Activated CD8-positive, alpha-beta memory T cell treated with anti-CD3 and anti-CD28 coated beads for 1 hour (primary cell): ENCODE data around the gene AKR7A2.
A peak's percentile ranks its signal among the peaks of the same experiment; 100 is the strongest.

Experiments
- DNase-seq, 2 donors: peaks; one replicate each; pipeline ENCODE4 v3.0.0-alpha.2; 2020; ENCODE audit warnings: low read depth in 1 of 2; ENCODE audit errors: extremely low read depth in 1 of 2

Gene AKR7A2

DNA sequence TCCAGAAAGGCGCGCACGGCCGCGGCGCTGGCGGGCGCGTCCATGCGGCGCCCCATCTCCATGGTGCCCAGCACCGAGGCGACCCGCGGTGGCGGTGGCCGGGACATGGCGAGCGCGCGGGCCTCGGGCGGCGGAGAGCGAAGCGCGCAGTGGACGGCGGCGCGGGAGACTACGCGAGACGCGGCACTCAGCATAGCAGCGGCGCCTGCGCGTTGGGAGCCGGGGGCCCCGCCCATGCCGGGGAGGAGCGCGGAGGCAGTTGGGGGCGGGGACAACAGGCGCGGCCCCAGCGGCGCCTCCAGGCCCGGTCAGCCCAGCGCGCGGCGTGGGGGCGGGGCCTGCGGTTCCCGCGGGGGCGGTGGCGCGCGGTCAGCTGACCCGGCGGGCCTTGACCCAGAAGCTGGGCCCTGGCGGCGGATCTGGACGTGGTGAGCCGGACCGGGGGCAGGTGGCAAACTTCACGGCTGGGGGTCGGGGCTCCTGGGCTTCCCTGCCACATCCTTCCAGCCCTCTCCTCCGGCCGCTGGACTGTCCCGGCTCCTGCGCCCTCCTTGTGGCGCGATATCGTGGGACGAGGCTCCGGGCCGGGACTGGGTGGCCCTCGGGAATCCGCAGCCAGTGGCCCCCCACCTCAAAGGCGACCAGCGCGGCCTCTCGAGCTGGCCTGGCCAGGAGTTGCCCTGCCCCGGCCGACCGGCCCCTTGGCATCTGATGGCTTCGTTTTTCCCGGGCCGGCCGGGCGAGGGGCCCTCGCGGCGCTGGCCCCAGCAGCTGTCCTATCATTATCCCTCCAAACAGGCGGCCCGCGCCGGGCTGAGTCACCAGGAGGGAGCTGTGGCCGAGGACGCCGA, at the start of gene AKR7A2, which contains the start of gene SLC66A1:
AKR7A2 (minus strand) TSS at position 214 of the 851 bp plus-strand sequence; CDS start at position 194, 20 bp downstream.
SLC66A1 (plus strand) TSS at position 396 of the 851 bp plus-strand sequence. CDS start 5,352 bp downstream, outside the sequence.
- DNase-seq, result peak; percentile 60 to 86

DNA sequence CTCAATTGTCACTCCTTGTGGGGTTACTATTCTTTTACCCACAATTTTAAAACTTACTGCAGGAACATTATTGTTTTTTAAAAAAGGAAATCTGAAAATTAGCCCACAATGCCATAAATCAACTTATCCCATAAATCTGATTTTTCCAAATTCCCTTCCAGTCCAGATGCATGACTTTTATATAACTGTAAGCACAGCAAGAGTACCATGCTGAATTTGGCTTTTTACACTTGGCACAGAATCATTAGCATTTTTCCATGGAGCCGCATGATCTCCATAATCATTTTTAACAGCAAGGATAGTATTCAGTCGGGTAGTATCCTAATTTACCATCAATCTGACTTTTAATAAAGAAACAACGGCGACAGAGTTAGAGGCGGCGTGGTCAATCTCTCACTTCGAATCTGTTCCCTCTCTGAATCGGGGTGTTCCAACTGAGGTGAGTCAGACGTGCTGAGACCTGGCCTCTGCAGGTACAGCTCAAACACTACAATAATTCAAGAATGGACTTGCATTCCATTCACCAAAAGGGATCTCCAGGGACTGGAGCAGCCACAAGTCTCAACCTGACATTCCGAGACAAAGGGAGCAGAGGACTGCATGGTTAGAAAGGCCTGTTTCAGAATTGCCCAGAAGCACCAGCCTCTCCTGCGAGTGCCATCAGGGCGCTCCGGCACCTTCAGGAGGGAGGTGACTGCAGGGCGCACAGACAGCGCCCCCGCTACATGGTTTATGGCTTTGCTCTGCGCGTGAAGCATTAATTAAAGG, 49.1 kb upstream of the AKR7A2 start:
- DNase-seq, result no peak

DNA sequence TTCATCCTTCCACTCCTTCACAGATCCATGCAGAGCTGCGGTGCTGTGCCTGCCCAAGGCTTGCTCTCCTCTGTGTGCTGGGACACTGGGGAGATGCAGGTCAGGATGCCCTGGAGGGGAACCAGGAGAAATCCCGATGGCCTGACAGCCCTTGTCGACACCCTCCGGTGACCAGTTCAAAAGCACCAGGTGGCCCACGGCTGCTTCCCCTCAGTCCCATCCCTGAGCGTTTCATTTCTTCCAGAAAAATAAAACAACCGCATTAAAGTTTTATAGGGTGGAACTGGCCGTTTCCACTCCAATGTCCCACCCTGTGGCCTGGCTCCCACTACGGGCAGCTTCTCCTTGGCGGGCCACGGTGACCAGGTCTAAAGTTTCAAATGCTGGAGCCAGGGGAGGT, 48.5 kb upstream of the AKR7A2 start:
- DNase-seq, result no peak

DNA sequence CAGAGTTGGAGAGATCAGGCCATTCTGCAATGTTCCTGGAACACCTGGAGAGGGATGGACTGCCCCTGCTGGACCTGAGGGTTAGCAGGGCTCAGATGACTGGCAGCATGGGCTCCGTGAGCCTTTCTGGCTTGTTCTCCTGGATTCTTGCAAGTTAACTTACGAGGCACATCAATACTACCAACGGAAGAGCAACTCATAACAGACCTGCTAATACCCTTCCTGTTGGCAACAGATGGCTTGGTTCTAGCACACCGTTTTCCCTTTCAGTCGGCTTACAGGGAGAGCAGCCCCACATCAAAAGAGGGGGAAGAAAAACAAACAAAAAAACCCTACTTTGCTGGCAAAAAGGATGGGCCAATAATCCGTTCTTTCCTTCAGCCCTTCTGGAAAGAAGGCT, 48.1 kb upstream of the AKR7A2 start:
- no peak for DNase-seq

DNA sequence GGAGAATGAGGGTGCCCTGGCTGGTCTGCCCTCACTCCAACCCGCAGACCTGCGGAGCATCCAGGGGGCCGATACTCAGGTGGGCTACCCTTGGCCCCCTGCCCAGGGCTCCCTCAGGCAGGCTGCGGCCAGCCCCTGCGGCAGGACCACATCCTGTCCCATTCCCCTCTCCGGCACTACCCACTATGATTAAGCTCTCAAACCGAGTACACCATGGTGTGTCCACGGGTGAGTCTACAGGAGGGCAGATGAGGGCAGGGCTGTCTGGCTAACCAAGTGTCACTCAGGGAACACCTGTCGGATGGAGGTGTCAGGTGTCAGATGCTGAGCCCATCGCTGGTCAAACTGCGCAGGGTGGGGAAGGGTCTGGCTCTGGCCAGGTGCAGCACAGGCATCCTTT, 47.4 kb upstream of the AKR7A2 start:
- DNase-seq, result no peak

DNA sequence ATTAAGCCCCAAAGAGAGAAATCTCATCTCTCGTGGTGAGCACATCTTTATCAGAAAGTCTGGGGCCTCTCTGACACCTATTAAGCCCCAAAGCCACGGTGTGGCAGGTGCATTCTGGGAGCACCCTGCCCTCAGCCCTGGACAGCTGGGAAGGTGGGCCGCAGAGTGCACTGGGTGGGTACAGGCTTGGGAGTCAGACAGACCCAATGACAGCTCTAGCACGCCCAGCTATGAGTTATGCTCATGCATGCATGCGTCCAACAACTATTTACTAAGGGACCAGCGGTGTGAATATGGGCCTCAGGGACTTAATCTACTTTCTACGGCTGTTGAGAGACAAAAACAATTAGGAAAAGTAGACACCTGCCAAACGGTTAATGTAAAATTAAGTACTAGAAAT, 46.8 kb upstream of the AKR7A2 start:
- DNase-seq, result no peak

DNA sequence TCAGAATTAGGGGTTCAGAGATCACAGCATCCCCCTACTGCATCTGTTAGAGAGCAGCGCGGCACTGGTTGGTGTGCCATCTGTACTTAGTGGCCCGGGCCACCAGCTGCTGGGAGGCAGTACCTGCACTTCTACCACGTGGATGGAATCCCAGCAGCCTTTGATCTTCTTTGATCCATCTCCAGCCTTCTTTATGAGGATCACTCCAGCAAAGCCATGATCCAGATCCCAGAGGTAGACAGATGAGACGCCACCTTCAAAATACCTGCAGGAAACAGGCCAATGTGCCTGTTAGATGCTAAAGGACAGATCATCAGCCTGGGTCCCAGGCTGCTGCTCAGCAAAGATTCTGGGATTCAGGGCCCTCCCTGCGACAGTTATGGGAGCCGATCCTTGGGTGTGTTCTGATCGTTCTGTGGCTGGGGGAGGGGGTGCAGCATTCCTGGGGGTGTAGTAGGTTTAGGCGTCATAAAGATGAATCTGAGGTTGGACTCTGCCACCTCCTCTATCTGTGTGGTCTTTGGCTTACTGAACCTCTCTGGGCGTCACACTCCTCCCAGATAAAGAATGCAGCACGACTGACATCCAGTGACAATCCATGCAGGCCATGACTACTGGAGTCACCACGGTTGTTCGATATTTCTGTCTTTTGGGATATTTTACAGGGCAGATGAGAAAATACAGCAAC, 45.5 kb upstream of the AKR7A2 start:
- no peak for DNase-seq

DNA sequence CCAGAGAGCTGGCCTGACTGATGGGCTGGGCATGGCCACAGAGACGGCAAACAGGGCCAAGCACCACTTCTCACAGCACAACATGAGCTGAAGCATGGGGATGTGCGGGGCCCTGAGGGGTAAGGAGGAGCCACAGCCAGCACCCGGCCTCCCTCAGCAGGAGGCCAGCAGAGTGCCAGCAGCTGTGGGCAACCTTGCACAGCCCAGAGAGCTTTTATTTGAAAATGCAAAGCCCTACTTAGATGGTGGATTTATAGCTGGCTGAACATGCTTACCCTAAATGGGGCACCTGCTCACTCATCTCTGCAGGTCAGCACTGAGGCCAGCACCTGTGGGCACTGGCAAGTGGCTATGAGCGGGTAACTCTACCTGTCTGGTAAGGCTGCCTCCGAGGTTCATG, 44.3 kb upstream of the AKR7A2 start:
- DNase-seq, result no peak

DNA sequence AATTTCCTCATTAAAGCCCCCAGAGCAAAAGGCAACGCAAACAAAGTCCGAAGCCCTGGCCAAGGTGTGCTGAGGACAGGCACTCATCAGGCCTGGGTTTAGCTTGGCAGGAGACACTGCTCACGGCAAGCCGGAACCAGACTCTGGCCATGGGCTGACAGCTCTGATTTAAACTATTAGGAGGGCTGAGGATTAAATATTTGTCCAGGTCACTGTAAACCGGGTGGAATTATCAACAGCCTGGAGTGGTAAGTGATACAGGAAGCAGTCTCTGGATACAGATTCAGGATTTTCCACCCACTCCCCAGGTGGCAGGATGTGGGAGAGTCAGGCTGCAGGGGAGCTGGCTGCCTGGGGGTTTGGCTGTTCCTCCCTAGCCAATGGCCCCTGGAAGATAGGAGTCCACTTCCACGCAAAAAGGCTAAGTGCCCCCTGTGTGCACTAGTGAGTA, 42.6 kb upstream of the AKR7A2 start:
- DNase-seq, result no peak

DNA sequence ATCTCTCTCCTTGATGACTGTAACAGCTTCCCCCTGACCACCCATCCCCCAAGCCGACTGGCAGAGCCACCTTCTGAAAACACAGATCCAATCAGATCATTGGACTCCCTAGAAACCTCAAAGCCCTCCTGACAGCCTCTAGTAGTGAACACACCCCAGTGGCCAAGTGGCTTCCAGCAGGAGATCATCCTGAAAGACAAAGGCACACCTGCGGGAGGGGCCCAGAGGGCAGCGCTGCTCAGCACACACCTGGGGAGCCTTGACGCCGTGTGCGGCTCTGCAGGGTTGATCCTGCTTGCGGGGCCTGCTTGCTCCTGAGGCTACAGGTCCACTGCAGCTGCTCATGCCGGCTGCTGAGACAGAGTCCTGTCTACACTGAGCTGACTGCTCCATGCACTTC, 41.7 kb upstream of the AKR7A2 start:
- no peak for DNase-seq

DNA sequence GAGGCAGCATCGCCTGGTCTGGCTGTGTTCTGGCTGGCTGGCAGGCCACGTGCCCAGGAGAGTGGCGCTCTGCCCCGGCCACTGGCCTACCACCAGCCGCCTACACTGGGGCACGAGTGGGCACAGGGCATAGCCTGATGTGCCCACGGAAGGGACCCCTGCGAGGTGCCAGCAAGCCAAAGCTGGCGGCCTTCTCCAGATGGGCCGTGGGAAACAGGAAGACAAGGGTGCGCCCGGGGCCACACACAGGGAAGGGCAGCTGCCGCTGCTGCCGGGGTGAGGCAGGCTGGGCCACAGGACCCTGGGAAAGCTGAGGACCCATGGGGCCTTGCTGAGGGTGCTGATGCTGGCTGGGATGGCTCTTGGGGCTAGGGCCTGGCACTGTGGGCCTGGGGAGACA, 40.9 kb upstream of the AKR7A2 start:
- no peak for DNase-seq

DNA sequence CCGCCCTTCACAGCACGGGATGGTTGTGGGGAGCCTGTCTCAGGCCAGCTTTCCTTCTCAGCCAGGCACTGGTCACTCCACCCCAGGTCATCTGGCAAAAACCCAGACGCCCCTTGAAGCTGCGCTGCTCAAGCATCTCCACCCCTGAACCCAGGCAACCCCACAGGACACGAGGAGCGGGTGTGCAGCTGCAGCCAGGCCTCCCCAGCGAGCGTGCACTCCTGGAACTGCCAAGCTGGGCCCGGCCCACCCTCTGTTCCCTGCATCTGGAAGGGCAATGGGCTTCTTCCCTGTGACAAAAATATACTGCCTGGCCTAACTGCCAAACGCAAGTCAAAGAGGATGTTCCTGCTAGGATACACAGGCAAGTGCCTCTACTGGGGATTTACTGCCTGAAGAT, 39.9 kb upstream of the AKR7A2 start:
- DNase-seq, result no peak

DNA sequence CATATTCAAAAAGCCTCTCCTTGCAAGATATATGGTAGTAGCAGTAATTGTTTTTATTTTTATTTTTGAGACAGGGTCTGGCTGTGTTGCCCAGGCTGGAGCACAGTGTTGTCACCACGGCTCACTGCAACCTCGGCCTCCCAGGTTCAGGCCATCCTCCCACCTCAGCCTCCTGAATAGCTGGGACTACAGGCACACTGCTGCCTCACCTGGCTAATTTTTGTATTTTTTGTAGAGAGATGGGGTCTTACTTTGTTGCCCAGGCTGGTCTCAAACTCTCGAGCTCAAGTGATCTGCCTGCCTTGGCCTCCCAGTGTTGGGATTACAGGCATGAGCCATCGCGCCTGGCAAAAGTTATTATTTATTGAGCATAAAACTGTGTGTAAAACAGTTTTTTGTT, 38.6 kb upstream of the AKR7A2 start:
- no peak for DNase-seq

DNA sequence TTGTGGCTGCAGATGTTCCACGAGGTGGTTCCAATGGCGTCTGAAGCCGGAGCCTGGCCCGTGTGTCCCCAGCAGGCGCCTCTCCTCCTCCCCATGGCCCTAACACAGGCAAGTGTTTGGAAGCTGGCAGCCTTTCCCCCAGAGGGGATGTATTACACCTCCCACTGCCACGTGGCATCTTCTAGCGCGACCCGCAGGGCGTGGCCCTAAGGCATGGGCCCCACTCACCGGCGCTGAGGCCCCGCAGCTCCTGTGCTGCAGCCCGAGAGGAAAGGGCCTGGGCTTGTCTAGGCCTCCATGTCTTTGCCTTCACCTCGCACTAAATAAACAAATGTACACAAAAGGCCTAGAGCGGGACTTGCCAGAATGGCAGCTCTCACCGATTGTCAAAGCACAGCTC, 38.1 kb upstream of the AKR7A2 start:
- DNase-seq, result no peak

DNA sequence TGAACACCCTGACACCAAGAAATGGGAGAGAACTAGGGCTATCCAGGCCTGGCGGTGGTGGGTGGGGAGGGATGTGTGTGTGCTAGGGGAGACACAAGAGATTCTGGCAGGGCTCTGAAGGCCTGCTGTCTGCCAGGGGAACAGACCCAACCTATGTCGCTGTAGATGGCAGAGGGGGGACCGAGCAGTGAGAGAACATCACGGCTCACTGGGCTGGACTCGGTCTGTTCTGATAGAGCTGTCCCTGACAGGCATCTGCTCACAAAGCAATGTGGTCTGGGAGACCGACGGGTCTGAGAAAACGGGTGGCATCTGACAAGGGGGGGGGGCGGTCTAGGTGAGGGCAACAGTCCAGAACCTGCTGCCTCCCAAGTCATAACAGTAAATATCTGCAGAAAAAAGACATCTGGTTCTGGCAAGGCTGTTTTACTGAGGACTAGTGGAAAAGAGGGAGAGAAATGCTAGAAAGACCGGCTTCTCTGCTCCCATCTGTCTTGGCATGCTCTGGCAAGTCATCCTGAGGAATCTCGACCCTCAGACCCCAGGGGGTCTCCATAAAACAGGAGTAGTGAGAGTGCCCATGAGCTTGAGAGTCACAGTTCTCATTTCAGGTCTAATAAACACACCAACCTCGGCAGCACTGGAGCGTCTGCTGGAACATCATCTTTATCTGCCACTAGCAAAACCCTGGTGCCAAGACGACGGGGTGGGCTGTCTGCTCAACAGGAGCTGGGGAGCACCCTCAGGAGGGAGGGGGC, 36.7 kb upstream of the AKR7A2 start:
- DNase-seq, result no peak

DNA sequence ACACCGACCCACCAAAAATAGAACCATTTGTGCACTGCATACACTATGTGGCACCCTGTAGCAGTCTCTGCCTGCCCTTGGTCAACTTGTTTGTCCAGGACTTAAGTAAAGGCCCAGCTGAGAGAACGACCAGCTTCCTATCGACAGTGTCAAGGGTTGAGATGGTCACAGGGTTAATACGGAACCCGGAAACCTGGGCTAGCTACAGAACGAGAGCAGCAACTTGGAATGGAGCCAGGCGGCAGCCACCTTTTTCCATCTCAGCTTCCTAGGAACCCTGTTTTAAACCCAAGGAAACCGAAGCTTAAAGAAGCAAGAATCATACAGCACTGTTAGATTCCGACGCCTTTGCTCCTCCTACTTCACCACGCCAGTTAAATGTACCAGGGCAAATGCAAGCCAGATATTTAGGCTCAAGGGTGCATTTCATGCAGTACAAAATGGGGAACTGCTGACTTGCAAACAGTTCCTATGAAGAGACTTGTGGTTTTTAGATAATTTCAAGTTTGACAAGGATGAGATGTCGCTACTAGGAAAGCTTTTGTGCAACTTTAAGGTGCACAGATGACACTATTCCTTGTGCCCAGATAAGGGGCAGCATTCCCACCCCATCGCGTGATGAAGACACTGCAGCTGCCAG, 35.7 kb upstream of the AKR7A2 start:
- no peak for DNase-seq

DNA sequence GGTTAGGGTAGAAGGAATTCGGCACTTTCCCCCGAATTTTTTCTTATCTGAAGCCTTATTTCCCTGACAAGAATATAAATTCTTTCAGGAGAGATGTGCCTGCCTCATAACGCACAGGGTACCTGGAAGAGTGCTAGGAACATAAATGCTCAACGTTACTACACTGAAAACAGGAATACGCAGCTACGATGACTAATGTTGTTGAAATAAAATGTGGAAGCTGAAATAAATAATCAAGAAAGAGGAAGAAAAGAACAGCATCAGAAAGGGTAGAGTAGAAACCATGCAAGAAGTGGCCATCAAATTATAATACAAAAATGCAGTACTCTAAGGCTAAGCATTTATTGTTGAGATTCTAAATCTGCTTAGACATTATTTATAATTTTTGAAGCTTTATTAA, 34.1 kb upstream of the AKR7A2 start:
- DNase-seq, result no peak

DNA sequence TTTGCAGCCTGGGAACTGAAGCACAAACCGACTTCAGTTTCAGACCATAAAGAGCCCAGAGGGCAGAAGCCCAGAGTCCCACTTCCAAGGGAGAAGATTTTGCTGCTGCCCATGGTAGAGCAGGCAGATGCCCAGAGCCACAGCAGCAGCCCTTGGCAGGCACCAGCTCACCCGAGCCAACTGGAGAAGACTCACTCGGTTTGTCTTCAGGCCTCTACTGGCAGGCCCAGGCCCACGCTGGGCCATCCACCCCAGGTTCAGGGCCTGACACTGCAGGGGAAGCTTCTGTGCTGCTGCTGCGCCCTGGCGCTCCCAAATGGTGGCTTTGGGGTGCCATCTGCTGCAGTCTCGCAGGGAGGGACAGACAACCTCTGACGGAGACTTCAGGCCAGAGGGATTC, 33.4 kb upstream of the AKR7A2 start:
- DNase-seq, result no peak

DNA sequence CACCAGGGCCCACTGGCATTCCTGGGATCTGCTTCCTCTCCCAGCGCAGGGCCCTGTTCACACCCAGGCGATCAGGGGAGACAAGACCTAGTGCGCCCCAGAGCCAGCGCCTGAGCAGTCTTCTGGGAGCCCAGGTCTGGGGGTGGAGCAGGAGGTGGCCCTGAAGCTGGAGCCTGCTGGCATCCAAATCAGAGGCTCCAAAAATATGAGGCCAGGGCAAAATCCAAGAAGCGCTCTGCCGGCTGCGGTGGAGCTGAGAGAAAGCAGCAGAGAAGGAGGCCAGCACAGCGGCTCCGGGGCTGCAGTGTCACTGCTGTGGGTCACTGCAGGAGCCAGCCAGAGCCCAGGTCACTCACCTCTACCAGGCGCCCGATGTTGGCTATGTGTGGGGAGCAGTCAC, 32.9 kb upstream of the AKR7A2 start:
- no peak for DNase-seq

DNA sequence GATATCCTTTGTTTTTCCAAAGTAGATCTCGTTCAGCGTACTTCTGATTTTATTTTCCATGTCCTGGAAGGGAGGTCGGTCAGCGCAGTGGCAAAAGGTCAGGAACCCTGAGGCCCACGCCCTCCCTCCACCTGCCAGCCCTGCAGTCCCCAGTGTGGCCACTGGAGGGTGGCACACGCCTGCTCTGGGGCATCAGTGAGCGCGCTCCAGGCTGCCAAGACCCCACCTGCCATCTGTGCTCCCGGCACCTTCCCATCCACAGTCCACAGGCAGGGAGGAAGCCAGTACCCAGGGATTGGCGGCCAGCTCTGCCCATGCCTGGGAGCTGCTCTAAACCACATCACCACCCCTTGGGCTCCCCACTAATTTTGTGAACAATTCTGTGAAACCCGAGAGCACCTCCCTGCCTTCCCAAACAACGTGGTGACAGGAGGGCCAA, 32.4 kb upstream of the AKR7A2 start:
- DNase-seq, result no peak
